K562 (cell line): ENCODE data around the gene AGK. TPM values are rescaled to one million over a fixed set of nuclear protein-coding genes. Genes with fewer than 3 reads are reported as not detected.

Experiments
- ATAC-seq: fragments of 200-7000 bp; cut with Tn5 transposase; 3 replicates; pipeline ENCODE4 v1.9.1; 2020; ENCODE audit warnings: moderate library complexity
- BruUV-seq: library from RNA; stranded (reverse); fragments of 400-500 nt; replicated peaks from 2 replicates; lab custom pipeline; 2021; lab: Mats Ljungman, UMichigan
- CTCF ChIA-PET: fragments of 300-600 bp; formaldehyde crosslinking; extraction: SDS; loops from one replicate; lab custom pipeline; 2021; ENCODE audit warnings: low intra/inter-chr PET ratio; lab: Yijun Ruan, JAX
- POLR2A ChIA-PET: fragments of 300-600, 350-650 bp; sonication (Branson Sonifier 250); formaldehyde crosslinking; extraction: SDS; loops from one replicate; lab custom pipeline; 2021; ENCODE audit warnings: antibody characterized with exemption, inconsistent platforms; lab: Yijun Ruan, JAX
- DNase-seq, 4 experiments: peaks; one replicate each; pipeline versions ENCODE4 v3.0.0 to v3.0.0-alpha.2; 2011 to 2018; ENCODE audit warnings: low spot score in 3 of 4, mixed read lengths in 3 of 4; ENCODE audit errors: extremely low read depth in 1 of 4
- FAIRE-seq: peaks from 2 replicates; lab custom pipeline; 2011; peaks lifted over from hg19 to GRCh38; lab: Jason Lieb, UNC
- H2AFZ ChIP-seq: 2 replicates; pipeline ENCODE4 v1.6.0; 2011; ENCODE audit warnings: low read depth, low read length, control low read depth, inconsistent platforms
- H3K27ac ChIP-seq: fragments of 200-600 bp; 3 replicates; pipeline ENCODE4 v1.8.0; 2011; ENCODE audit warnings: low read depth, mild to moderate bottlenecking, control low read depth, inconsistent platforms, low read length, moderate library complexity, mixed read lengths; ENCODE audit errors: extremely low read depth
- H3K27me3 ChIP-seq, 2 experiments: fragments of 300-600 bp in 1 of 2; 2 replicates in 1 of 2; 3 replicates in 1 of 2; pipeline versions ENCODE4 v1.6.0 to v1.8.0; 2011; ENCODE audit warnings: inconsistent platforms in 2 of 2, low read length in 2 of 2, mild to moderate bottlenecking in 1 of 2, mixed read lengths in 1 of 2, moderate library complexity in 1 of 2; ENCODE audit not compliant: control insufficient read depth in 2 of 2, insufficient read depth in 2 of 2
- H3K36me3 ChIP-seq: fragments of 300-600 bp; 3 replicates; pipeline ENCODE4 v1.8.0; 2011; ENCODE audit warnings: mild to moderate bottlenecking, low read length, inconsistent platforms; ENCODE audit not compliant: control insufficient read depth, insufficient read depth
- H3K4me1 ChIP-seq, 2 experiments: fragments of 200-600 bp in 1 of 2; replicated peaks in 1 of 2; 2 replicates in 1 of 2; 3 replicates in 1 of 2; pipeline versions ENCODE4 v1.5.1 to v1.8.0; 2011; ENCODE audit warnings: inconsistent platforms in 2 of 2, low read length in 2 of 2, mild to moderate bottlenecking in 1 of 2, mixed read lengths in 1 of 2, moderate library complexity in 1 of 2; ENCODE audit not compliant: control insufficient read depth in 2 of 2, insufficient read depth in 2 of 2
- H3K4me2 ChIP-seq: 2 replicates; pipeline ENCODE4 v1.6.1; 2011; ENCODE audit warnings: low read length, control low read depth, inconsistent platforms, mixed read lengths; ENCODE audit not compliant: insufficient read depth
- H3K4me3 ChIP-seq: fragments of 200-600 bp; sonication (generic), shearing (Covaris generic); 2 replicates; pipeline ENCODE4 v1.5.1; 2016; ENCODE audit warnings: control low read depth, inconsistent platforms
- H3K79me2 ChIP-seq: fragments of 200-600 bp; 3 replicates; pipeline ENCODE4 v1.8.0; 2011; ENCODE audit warnings: low read length, inconsistent platforms; ENCODE audit not compliant: control insufficient read depth, insufficient read depth
- H3K9ac ChIP-seq, 2 experiments: 2 replicates each; pipeline versions ENCODE4 v1.6.0 to v1.6.1; 2011; ENCODE audit warnings: low read depth in 2 of 2, low read length in 2 of 2, control low read depth in 1 of 2, inconsistent platforms in 1 of 2, mild to moderate bottlenecking in 1 of 2, mixed read lengths in 1 of 2; ENCODE audit not compliant: insufficient read depth in 1 of 2
- H3K9me1 ChIP-seq: one replicate; pipeline ENCODE4 v1.6.0; 2011; ENCODE audit warnings: inconsistent platforms, mild to moderate bottlenecking, low read length, moderate library complexity; ENCODE audit not compliant: control insufficient read depth, insufficient read depth
- H3K9me3 ChIP-seq: replicated peaks from 2 replicates; pipeline ENCODE4 v1.5.1; 2011; ENCODE audit warnings: low read depth, low read length, inconsistent platforms; ENCODE audit not compliant: control insufficient read depth, insufficient read depth
- H4K20me1 ChIP-seq: replicated peaks from 2 replicates; pipeline ENCODE4 v1.6.1; 2011; ENCODE audit warnings: low read length, inconsistent platforms, mixed read lengths; ENCODE audit not compliant: control insufficient read depth, insufficient read depth
- BCLAF1 ChIP-seq, 2 experiments: fragments of 450-650 bp in 1 of 2; IDR thresholded peaks; 2 replicates each; pipeline ENCODE4 v1.6.1; 2011 to 2017; ENCODE audit warnings: low read depth in 2 of 2, antibody characterized with exemption in 1 of 2, borderline replicate concordance in 1 of 2, low read length in 1 of 2, mild to moderate bottlenecking in 1 of 2, mixed read lengths in 1 of 2; ENCODE audit not compliant: control insufficient read depth in 1 of 2
- E2F5 ChIP-seq: sonication (generic); formaldehyde crosslinking; IDR thresholded peaks from 2 replicates; pipeline ENCODE4 v1.8.0; 2022; ENCODE audit warnings: mild to moderate bottlenecking, missing genetic modification reagents
- HNRNPUL1 ChIP-seq: fragments of 200-400 bp; formaldehyde crosslinking; IDR thresholded peaks from 2 replicates; pipeline ENCODE4 v1.6.1; 2017; ENCODE audit warnings: low read length
- JUN ChIP-seq, 2 experiments: sonication (generic) in 1 of 2; formaldehyde crosslinking in 1 of 2; IDR thresholded peaks; 2 replicates each; pipeline versions ENCODE4 v1.6.1 to v1.8.0; 2012 to 2022; ENCODE audit warnings: borderline replicate concordance in 2 of 2, mild to moderate bottlenecking in 2 of 2, improper control_type of control experiment in 1 of 2, low read depth in 1 of 2, low read length in 1 of 2, missing genetic modification reagents in 1 of 2
- MCM3 ChIP-seq: fragments of 450-650 bp; IDR thresholded peaks from 2 replicates; pipeline ENCODE4 v1.6.1; 2016
- MED1 ChIP-seq: sonication (generic); formaldehyde crosslinking; IDR thresholded peaks from 2 replicates; pipeline ENCODE4 v1.8.1; 2023; ENCODE audit warnings: missing genetic modification reagents, borderline replicate concordance
- RAD51 ChIP-seq: fragments of 450-650 bp; IDR thresholded peaks from 2 replicates; pipeline ENCODE4 v1.7.1; 2016; ENCODE audit warnings: low read depth, mild to moderate bottlenecking, borderline replicate concordance
- SNRNP70 ChIP-seq: fragments of 200-400 bp; formaldehyde crosslinking; optimal IDR thresholded peaks from 2 replicates; pipeline ENCODE3; 2017; ENCODE audit warnings: low read depth, low read length
- TAF15 ChIP-seq: fragments of 200-400 bp; formaldehyde crosslinking; IDR thresholded peaks from 2 replicates; pipeline ENCODE4 v1.6.1; 2017; ENCODE audit warnings: mild to moderate bottlenecking, low read depth, low read length, moderate library complexity
- ZNF347 ChIP-seq: fragments of 450-650 bp; formaldehyde crosslinking; IDR thresholded peaks from 2 replicates; pipeline ENCODE4 v1.4.0; 2020; ENCODE audit warnings: low read depth, mild to moderate bottlenecking, moderate library complexity
- ZNF717 ChIP-seq: fragments of 250-450 bp; sonication (Bioruptor Pico); IDR thresholded peaks from 2 replicates; pipeline ENCODE4 v1.5.0; 2021
- ZNF780A ChIP-seq: fragments of 250-450 bp; sonication (Bioruptor Pico); IDR thresholded peaks from 2 replicates; pipeline ENCODE4 v1.5.0; 2021; ENCODE audit warnings: mild to moderate bottlenecking
- ZSCAN32 ChIP-seq: fragments of 450-650 bp; formaldehyde crosslinking; IDR thresholded peaks from 2 replicates; pipeline ENCODE4 v1.4.0; 2020; ENCODE audit warnings: mild to moderate bottlenecking, moderate library complexity
- WGBS: fragments of 100-300 bp; shearing (Covaris generic); methylation state at CpG from one replicate; pipeline ENCODE4 v1.1.6; 2016; ENCODE audit warnings: low coverage, mixed read lengths; ENCODE audit not compliant: insufficient coverage; ENCODE audit errors: missing lambda C conversion rate; 5-methylcytosine and 5-hydroxymethylcytosine counted together
- in situ Hi-C: fragments of 300-500 bp; cut with MboI; formaldehyde crosslinking; loops from 4 replicates; pipeline ENCODE4 v1.15.0; 2018; ENCODE audit warnings: inconsistent platforms, mixed read lengths
- intact Hi-C: fragments of 100-400 bp; cut with micrococcal nuclease; formaldehyde crosslinking; loops from 2 replicates; pipeline ENCODE4 v1.14.2; 2022
- polyA plus RNA-seq, 8 experiments: library from polyadenylated mRNA; depleted of rRNA in 4 of 8; stranded (reverse) in 5 of 8; unstranded in 3 of 8; fragments of >200 nt; fragmentation: Nextera tagmentation in 2 of 8; fragmentation: Illumina TruSeq in 1 of 8; extraction: Ambion mirVana in 2 of 8; extraction: Trizol in 1 of 8; gene quantifications; 2 replicates each; pipeline versions ENCODE4 v1.2.1 to v1.2.3, GENCODE V29; 2011 to 2014; ENCODE audit warnings: inconsistent platforms in 1 of 8, missing spikeins in 1 of 8
- total RNA-seq, 7 experiments: library from RNA; depleted of rRNA in 6 of 7; stranded (reverse); fragments of >200 nt in 6 of 7; fragmentation: Illumina TruSeq in 2 of 7; extraction: Trizol in 2 of 7; gene quantifications; 2 replicates each; pipeline versions ENCODE4 v1.2.1 to v1.2.3, GENCODE V29; 2011 to 2021; ENCODE audit warnings: low replicate concordance in 1 of 7

AGK gene
- total and polyA plus RNA-seq, 9 of the 15 experiments (the other 6 are each of a cell fraction or from before 2014, with no cell fraction given): 50.7 to 128 (median 71.8) TPM

- H3K9me1 ChIP-seq: no peaks in the 10 kb centered on the region
- POLR2A ChIA-PET: interaction anchor here (1.1 kb wide), 1 partner anchor 21 kb away, joined by 4 read pairs; no protein-coding TSS in a partner anchor
- WGBS: 5% methylated on average over 2 of the region's 2 CpGs
These were observed 9.8 kb upstream of the AGK start for GRCh38 chr7:141541375-141541774.

More at GRCh38 chr7:141541375-141541774, 9.8 kb upstream of the AGK start:
- no peak for ATAC-seq
- no TSS peak for BruUV-seq
- Histone ChIP-seq H3K9me3 (no peaks in the 10 kb centered on the region), H3K79me2 (no peaks in the 10 kb centered on the region), H2AFZ (no peak overlapping the region), H3K9ac (no peak overlapping the region), H3K4me1 (no peaks in the 10 kb centered on the region), H3K27ac (no peak overlapping the region), H3K36me3 (no peaks in the 10 kb centered on the region), H3K4me3 (no peak overlapping the region), H3K4me2 (no peak overlapping the region), H3K27me3 (peaks cover 10 to 21% of the 10 kb centered on the region in 2 experiments; a peak in 4 of 5 replicates), H4K20me1 (no peaks in the 10 kb centered on the region)
- in situ Hi-C loops: loop anchor here (25.0 kb wide), 1 partner anchor 729 kb away; no protein-coding TSS in a partner anchor
- DNase-seq: no peak
- FAIRE-seq: no peak
- CTCF ChIA-PET: no interaction called here
- no peak for TF ChIP-seq E2F5 (CRISPR knock-in tag)
- TF ChIP-seq HNRNPUL1: no peak
- TF ChIP-seq MED1 (CRISPR knock-in tag): no peak
- no peak for TF ChIP-seq BCLAF1 (IDR thresholded peaks at IDR 0.05; ENCODE audit: borderline replicate concordance in 1 of 2, control insufficient read depth in 1 of 2, low read depth in 2 of 2, low read length in 1 of 2)
- TF ChIP-seq SNRNP70: no peak
- TF ChIP-seq MCM3: no peak
- no peak for TF ChIP-seq ZNF780A (CRISPR knock-in tag)
- TF ChIP-seq ZNF717 (CRISPR knock-in tag): no peak
- TF ChIP-seq TAF15: no peak
- no peak for TF ChIP-seq JUN (IDR thresholded peaks at IDR 0.05; ENCODE audit: borderline replicate concordance, low read depth, low read length)
- TF ChIP-seq JUN (CRISPR knock-in tag; IDR thresholded peaks at IDR 0.05; ENCODE audit: borderline replicate concordance): no peak
- TF ChIP-seq ZSCAN32: no peak
- no peak for TF ChIP-seq ZNF347 (CRISPR knock-in tag)
- no peak for TF ChIP-seq RAD51
- intact Hi-C loops: no loop called here
